Measurements from ENCODE around the gene RP9.

DNA sequence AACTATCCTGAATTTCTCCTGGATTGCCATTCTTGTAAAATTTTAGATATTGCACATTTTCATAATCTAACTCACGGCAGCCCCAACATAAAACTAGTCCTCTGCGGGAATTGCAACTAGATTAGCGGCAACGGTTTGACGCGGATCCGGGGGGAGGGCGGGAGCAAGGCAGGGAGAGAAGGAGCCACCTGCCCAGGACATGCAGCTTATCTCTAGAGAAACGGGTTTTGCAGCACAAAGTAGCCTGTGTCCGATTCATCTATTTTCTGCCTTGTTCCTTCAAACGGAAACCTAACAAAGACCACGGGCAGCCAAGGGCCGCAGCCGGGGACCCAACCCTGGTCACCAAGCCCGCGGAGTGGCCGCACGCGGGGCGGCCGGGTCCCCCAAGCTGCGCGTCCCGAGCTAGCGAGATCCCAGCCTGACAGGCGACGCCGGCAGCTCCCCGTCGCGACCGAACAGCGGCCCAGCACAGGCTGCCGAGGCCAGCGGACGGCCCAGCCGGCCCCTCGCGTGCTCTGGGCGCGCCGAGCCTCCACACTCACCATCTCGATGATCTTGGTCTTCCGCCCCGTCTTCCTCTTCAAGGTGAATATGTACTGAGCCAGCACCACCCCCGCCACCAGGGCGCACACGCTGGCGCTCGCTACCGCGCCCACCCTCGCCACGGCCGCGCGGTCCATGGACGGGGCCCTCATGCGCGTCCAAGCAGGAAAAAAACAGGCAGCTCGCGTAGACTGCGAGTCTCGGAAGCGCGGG is 47.0 kb downstream of the RP9 start, which contains the start of gene NT5C3A:
- TF ChIP-seq, protein P1, sequence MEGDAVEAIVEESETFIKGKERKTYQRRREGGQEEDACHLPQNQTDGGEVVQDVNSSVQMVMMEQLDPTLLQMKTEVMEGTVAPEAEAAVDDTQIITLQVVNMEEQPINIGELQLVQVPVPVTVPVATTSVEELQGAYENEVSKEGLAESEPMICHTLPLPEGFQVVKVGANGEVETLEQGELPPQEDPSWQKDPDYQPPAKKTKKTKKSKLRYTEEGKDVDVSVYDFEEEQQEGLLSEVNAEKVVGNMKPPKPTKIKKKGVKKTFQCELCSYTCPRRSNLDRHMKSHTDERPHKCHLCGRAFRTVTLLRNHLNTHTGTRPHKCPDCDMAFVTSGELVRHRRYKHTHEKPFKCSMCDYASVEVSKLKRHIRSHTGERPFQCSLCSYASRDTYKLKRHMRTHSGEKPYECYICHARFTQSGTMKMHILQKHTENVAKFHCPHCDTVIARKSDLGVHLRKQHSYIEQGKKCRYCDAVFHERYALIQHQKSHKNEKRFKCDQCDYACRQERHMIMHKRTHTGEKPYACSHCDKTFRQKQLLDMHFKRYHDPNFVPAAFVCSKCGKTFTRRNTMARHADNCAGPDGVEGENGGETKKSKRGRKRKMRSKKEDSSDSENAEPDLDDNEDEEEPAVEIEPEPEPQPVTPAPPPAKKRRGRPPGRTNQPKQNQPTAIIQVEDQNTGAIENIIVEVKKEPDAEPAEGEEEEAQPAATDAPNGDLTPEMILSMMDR (IDR thresholded peaks at IDR 0.05; ENCODE audit: low read depth, low read length) = no peak
- no peak for TF ChIP-seq EZH2phosphoT487 (IDR thresholded peaks at IDR 0.05; ENCODE audit: low read depth)

Data from OCI-LY3 (cell line).